ES-I3 (cell line): Measurements from ENCODE around the gene BPIFB2.

Source experiments
- H3K36me3 ChIP-seq: 2 replicates; pipeline ENCODE4 v1.6.1; 2013; ENCODE audit warnings: mild to moderate bottlenecking, low read length, control low read depth, moderate library complexity; ENCODE audit not compliant: insufficient read depth
- H3K4me1 ChIP-seq: 2 replicates; pipeline ENCODE4 v1.6.1; 2013; ENCODE audit warnings: mild to moderate bottlenecking, control low read depth, low read length; ENCODE audit not compliant: insufficient read depth
- H3K9ac ChIP-seq: 2 replicates; pipeline ENCODE4 v1.6.1; 2013; ENCODE audit warnings: low read depth, mild to moderate bottlenecking, low read length, moderate library complexity
- H3K9me3 ChIP-seq: 2 replicates; pipeline ENCODE4 v1.6.1; 2013; ENCODE audit warnings: mild to moderate bottlenecking, low read length, moderate library complexity; ENCODE audit not compliant: control insufficient read depth, insufficient read depth

Gene BPIFB2

DNA sequence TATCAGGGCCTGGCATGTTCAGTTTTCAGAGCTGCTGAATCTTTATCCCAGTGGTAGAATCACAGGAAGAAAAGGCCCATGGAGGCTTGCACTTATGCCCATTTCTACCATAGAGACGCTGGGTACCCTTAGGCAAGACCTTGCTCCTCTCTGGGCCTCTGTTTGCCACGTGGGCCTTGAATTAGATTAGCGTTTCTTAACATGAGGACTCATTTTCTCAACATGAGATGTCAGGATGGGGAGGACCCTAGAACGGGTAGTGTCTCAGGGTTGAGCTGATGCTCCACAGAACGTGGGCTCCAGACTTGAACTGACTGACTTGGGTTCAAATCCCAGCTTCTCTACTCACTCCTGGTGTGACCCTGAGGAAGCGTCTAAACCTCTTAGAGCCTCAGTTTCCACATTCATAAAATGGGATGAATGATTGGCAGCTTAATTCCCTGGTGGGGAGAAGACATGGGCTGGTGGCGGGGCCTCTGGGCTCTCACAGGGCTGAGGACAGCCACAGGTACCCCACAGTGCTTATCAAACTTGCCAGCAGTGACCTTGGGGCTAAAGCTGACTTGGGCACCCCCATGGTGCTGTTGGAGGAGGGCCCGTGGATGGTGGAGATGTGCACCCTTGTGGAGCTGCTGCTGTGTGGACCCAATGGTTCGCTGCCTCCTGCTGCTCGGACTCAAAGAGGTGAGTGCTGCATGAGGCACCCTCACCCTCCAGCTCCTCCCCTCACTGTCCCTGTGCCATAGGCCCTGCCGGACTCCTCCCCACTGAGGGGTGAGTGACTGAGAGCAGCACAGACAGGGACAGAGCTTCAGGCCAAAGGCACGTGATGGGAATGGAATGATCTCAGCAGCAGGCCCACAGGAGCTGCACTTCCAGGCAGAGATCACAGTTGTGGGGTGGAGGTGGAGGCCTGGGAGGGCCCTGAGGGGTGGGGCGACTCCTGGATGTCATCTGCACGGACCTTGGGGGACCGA, 31.5 kb upstream of the BPIFB2 start:
- no peaks in the 10 kb centered on the region for H3K9me3 ChIP-seq
- H3K4me1 ChIP-seq = peaks cover 40% of the 10 kb centered on the region
- H3K9ac ChIP-seq = no peak overlapping the region
- no peaks in the 10 kb centered on the region for H3K36me3 ChIP-seq

DNA sequence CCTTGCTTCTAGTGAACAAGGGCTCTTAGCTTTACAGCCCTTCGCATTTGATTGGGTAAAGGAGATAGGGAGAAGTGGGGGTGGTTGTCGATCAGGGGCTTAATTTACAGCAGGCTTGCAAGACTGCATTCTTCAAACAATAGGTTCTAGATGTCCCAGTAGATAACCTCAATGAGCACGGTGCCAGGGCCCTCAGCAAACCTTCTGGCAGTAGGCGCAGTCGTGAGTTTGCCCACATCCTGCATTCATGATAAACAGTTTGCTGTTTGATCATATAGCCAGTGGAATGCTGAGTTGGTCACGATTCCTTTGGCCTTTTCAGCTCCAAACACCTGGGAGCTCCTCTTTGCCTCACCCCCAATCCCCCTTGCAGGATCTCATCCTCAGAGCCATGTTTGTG, 30.8 kb upstream of the BPIFB2 start:
- no peak overlapping the region for H3K9ac ChIP-seq

DNA sequence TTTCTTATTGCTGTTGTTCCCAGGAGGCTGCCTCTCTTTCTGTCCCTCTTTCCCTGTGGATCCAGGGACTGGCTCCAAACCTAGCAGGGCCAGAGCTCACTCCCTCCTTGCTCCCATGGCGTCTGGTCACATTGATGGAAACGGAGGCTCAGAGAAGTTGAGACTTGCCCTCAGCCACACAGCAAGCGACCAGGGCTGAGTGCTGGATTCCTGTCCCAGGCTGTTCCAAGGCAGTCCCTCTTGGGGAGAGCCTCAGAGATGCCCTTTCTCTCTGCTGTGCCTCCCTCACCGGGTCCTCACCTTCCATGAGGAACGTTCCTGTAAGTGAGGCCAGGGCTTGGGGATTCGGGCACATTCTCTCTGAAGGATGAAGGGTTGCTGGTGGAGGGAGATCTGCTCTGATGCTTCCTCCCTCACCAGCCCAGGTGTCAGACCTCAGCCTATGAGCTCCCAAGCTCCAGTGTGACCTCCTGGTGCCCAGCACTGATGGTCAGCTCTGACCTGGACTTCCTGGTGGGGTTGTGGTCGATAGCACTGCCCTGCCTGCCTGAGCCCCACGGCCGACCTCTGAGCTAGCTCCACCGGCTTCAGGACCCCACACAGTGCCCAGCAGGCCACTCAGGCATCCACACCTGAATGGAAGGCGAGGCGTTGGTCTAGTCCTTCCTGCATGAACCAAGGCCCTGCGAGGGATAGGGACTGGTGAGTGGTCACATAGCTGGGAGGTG, 30.1 kb upstream of the BPIFB2 start:
- Histone ChIP-seq H3K4me1 (peaks cover 25% of the 10 kb centered on the region), H3K9me3 (no peaks in the 10 kb centered on the region), H3K36me3 (no peaks in the 10 kb centered on the region), H3K9ac (no peak overlapping the region)

More for the DNA sequence above, 30.8 kb upstream of the BPIFB2 start:
- Histone ChIP-seq H3K36me3 (no peaks in the 10 kb centered on the region), H3K4me1 (peaks cover 32% of the 10 kb centered on the region), H3K9me3 (no peaks in the 10 kb centered on the region)

DNA sequence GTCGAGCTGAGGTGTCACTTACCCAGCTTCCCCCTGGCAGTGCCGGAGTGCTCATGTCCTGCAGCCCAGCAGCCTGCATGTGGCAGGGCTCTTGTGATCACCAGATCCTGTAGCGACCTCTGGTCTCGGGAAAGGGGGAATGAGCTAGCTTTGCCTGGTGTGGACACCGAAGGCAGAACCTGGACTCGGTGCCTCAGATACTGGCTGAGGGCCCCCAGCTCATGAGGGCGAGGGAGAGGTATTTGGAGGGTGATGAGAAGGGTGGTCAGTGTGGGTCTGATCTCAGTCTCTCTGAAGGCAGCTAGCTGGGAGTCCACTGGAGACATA, 29.5 kb upstream of the BPIFB2 start:
- Histone ChIP-seq H3K4me1 (peaks cover 20% of the 10 kb centered on the region), H3K36me3 (no peaks in the 10 kb centered on the region), H3K9me3 (no peaks in the 10 kb centered on the region), H3K9ac (no peak overlapping the region)

DNA sequence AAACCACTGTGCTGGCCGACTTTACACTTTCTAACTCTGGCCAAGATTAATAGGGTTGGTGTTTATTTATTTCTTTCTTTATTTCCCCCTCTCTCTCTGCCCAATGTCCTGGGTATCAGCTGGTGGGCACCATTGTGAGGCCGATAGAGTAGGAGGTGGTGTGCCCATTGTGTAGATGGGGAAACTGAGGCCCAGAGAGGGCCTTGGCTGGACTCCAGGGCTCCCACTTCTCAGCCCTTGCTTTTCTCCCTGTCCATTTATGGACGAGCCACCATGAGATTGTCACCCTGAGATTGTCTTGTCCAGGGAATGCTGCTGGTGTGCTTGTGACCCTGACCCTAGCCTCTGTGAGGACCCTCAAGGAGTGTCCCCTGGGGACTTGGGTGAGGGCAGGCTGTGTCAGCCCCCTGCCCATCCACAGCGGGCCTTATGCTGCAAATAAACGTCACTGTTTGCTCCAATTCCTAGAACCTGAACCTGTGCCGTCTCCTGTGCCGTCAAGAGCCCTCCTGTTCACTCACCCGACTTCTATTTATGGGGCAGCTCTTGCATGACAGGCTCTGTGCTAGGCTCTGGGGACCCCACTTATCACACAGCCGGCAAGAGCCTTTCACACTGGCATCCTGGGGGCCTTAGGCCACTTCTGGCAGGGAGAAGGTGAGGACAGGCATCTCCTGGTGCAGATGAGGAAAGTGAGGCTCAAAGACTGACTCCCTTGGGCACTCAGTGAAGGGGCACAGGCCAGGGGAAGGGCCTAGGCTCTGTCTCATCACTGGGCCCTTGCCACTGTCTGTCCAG, 28.1 kb upstream of the BPIFB2 start:
- peaks cover 6% of the 10 kb centered on the region for H3K4me1 ChIP-seq
- no peak overlapping the region for H3K9ac ChIP-seq
- no peaks in the 10 kb centered on the region for H3K36me3 ChIP-seq
- H3K9me3 ChIP-seq = no peaks in the 10 kb centered on the region

DNA sequence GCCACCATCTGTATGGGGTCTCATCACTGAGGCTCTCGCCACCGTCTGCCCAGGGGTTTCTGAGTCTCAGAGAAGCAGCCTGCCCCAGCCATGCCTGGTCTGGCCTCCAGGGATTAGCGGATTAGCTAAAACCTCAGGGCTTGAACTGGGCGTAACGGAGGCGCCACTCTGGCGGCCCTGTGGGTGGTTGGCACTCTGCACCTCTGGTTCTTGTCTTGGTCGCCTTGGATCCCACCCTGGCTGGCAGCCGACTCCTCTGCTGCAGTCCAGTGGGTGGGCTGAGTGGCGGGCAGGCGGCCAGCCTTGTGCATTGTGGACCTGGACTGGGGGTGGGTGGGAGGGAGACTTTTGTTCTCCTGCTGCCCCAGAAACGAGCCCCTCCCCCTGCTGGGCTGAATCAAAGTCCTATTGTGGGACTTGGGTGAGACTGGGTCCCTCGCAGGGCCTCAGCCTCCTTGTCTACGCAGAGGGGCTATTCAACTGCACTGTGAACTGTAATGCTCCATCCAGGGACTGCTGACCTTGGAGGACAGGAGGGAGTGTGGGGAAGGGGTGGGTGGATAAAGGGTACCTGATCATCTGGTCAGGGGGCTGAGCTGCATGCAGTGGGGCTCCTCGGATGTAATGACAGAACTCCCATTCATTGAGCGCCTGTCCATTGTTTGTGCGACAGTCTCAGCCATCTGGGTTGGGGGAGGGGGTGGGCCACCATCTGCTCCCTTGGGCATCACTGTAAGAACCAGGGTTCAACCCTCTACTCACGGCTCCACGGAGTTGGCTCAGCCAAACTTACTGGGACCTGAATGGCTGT, 27.2 kb upstream of the BPIFB2 start:
- Histone ChIP-seq H3K9me3 (no peaks in the 10 kb centered on the region), H3K36me3 (no peaks in the 10 kb centered on the region), H3K4me1 (no peaks in the 10 kb centered on the region), H3K9ac (no peak overlapping the region)

DNA sequence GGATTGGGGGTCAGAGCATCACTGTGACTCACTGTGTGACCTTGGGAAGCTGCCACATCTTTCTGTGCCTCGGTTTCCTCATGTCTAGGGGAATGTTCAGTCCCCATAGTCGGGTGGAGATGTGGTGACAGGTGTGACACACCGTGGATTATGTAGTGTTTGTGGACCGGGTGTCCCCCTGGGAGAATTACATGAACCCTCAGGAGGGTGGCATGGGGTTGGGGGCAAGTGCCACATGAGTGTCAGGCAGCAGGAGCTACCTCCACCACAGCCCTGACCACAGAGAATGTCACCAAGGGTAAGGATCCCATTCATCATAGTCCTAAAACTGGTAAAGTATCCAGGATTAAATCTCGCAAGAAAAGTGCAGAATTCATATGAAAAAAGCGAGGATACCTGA, 26.5 kb upstream of the BPIFB2 start:
- no peaks in the 10 kb centered on the region for H3K9me3 ChIP-seq
- no peak overlapping the region for H3K9ac ChIP-seq
- no peaks in the 10 kb centered on the region for H3K36me3 ChIP-seq
- no peaks in the 10 kb centered on the region; the same call in 1 of the 2 replicates for H3K4me1 ChIP-seq

DNA sequence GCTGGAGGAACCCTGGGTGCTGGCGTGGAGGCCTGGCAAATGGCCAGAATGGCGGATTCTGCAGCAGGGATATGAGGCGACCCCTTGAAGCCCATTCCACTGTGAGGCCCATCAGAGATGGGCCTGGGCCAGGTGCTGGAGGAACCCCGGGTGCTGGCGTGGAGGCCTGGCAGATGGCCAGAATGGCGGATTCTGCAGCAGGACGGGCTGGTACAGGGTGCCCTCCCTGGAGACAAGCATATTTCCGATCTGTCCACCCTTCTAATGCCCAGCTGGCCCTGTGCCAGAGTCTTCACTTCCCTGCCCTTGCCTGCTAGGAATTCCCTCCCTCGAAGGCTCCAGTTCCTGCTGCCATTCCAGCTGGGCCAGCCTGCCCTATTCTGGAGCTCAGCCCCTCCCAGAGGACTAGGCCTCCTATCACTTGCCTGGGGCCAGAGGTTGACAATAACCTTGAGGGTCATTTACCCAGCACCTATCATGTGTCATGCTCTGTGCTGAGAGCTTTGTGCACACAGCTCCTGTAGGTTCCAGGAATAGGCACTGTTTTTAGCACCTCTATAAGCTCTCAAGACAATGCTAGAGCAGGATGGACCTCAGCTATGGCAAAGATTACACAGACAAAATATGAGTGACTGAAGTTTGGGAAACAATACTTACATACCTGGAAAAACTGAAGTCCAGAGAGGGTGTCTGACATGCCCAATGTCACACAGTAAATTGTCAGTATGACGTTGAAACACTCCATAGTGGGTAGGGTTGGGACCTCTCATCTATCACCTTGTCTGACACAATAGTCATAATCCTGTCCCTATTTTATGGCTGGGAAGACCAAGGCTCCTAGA, 24.7 kb upstream of the BPIFB2 start:
- H3K4me1 ChIP-seq = no peaks in the 10 kb centered on the region; the same call in 1 of the 2 replicates
- H3K9ac ChIP-seq = no peak overlapping the region
- no peaks in the 10 kb centered on the region for H3K9me3 ChIP-seq
- no peaks in the 10 kb centered on the region for H3K36me3 ChIP-seq

DNA sequence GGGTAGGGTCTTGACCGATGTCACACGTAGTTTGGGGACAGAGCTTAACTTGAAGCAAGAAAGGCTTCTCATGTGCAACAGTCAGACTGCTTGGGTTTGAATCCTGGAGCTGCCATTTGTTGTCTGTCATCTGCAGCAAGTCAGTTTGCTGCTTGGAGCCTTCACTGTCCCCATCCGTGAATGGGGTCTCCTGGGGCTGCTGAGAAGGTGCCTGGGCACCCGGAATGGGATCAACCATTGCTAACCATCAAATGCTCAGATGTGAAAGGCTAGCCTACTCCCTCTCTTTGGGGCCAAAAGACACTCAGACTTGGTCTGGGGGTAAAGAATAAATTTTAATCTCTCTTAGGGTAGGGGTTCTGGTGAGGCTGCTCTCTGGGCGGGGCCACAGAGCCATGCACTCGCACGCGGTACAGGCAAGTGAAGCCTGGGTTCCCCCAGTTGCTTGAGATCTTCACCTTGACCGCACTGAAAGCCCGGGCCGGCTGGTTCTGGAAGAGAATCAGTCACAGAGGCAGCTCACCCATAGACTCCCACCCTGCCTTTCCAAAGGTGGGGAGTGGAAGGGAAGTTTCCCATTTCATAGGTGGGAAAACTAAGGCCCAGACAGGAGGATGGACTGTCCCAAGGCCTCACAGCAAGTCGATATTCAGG, 23.9 kb upstream of the BPIFB2 start:
- Histone ChIP-seq H3K36me3 (no peaks in the 10 kb centered on the region), H3K9me3 (no peaks in the 10 kb centered on the region), H3K9ac (no peak overlapping the region), H3K4me1 (no peaks in the 10 kb centered on the region; the same call in 1 of the 2 replicates)

DNA sequence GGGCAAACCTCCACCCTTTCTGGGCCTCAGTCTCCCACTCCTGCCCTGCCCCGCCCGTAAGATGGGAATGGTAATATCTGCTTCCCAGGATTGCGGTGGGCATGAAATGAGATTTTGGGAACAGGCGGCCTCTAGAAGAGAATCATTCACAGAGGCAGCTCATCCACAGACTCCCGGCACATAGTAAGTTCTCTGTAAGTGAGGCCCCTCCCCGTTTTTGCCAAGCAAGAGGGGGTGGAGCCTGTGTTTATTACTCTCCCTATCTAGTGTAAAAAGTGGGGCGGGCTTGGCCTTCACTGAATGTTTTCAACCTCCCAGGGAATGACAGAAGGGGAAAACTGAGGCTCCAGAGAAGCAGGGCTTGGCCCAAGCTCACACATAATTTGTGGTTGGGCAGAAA, 23.3 kb upstream of the BPIFB2 start:
- Histone ChIP-seq H3K9ac (no peak overlapping the region), H3K9me3 (no peaks in the 10 kb centered on the region), H3K36me3 (no peaks in the 10 kb centered on the region), H3K4me1 (no peaks in the 10 kb centered on the region; the same call in 1 of the 2 replicates)

DNA sequence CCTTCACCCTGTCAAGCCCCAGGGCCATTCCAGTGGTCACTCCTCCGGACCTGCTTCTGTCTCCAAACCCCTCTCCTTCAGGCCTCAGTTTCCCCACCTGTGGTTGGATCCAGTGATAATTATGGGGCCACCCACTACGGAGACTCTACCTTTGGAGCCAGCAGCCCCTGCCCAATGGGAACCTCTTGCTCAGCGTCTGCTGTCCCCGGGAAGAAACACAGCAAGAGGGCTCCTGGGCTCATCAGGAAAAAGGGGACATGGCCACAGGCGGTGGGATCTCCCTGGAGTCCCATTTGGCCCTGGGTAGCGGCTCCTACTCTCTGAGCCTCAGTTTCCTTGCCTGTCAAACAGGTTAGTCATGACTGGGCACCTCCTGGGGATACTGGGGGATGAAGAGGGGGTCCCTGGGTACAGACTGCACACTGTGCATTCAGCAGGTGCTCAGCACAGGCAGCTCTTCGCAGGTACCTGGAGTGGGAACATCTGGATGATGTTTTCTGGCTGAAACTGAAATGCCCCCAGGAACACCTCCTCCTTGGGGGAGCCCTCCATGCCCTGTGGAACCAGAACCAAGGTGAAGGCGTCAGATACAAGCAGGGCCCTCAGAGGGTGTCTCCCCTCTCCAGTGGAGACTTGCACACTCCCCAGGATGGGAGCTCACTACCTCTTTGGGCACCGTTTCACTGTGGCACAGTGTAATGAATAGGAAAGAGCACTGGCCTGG, 22.7 kb upstream of the BPIFB2 start:
- H3K9me3 ChIP-seq = no peaks in the 10 kb centered on the region
- H3K9ac ChIP-seq = no peak overlapping the region
- H3K36me3 ChIP-seq = no peaks in the 10 kb centered on the region
- H3K4me1 ChIP-seq = no peaks in the 10 kb centered on the region; the same call in 1 of the 2 replicates

DNA sequence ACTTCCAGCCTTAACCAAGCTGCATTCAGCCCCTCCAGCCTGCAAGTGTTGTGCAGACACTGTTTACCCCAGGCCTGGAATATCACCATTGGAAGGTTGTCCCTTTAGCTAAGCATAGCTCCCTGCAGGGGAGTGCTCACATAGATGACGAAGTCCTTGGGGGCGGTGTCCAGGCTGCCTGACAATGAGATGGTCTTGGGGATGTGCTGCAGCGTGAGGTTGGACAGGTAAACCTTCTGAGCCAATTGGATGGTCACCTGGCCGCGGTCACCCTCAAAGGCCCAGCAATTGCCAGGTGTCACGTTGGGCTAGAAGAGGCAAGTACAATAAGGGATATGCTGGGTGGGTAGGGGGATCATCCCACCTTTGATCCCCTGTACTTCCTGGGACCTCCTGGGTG, 21.9 kb upstream of the BPIFB2 start:
- Histone ChIP-seq H3K4me1 (no peaks in the 10 kb centered on the region; the same call in 1 of the 2 replicates), H3K9me3 (no peaks in the 10 kb centered on the region), H3K9ac (no peak overlapping the region), H3K36me3 (no peaks in the 10 kb centered on the region)
